Measurements from ENCODE around the gene RAB8B. TPM values are rescaled to one million over a fixed set of nuclear protein-coding genes. Genes with fewer than 3 reads are reported as not detected.
A peak's percentile ranks its signal among the peaks of the same experiment; 100 is the strongest.

Gene RAB8B
- total RNA-seq, 4 donors from 2014 or later = 36.0 to 55.4 (median 50.0) TPM

DNA sequence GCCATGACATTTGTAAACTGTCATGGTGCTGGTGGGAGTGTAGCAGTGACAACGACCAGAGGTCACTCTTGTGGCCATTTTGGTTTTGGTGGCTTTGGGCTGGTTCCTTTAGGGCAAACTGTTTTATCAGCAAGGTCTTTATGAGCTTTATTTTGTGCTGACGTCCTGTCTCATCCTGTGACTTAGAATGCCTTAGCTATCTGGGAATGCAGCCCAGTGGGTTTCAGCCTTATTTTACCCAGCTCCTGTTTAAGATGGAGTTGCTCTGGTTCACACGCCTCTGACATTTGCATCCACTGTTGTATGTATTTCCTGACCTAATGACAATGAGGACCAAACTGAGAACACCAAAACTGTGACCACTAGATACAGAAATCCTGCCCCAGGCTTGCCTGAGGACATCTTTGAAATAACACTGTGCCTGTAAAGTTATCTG, 37.6 kb downstream of the RAB8B start:
- TF ChIP-seq, protein P1, sequence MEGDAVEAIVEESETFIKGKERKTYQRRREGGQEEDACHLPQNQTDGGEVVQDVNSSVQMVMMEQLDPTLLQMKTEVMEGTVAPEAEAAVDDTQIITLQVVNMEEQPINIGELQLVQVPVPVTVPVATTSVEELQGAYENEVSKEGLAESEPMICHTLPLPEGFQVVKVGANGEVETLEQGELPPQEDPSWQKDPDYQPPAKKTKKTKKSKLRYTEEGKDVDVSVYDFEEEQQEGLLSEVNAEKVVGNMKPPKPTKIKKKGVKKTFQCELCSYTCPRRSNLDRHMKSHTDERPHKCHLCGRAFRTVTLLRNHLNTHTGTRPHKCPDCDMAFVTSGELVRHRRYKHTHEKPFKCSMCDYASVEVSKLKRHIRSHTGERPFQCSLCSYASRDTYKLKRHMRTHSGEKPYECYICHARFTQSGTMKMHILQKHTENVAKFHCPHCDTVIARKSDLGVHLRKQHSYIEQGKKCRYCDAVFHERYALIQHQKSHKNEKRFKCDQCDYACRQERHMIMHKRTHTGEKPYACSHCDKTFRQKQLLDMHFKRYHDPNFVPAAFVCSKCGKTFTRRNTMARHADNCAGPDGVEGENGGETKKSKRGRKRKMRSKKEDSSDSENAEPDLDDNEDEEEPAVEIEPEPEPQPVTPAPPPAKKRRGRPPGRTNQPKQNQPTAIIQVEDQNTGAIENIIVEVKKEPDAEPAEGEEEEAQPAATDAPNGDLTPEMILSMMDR (IDR thresholded peaks at IDR 0.05) = no peak
- no peak for ATAC-seq (ENCODE audit: low FRiP score)
- DNase-seq (ENCODE audit: low spot score) = no peak

DNA sequence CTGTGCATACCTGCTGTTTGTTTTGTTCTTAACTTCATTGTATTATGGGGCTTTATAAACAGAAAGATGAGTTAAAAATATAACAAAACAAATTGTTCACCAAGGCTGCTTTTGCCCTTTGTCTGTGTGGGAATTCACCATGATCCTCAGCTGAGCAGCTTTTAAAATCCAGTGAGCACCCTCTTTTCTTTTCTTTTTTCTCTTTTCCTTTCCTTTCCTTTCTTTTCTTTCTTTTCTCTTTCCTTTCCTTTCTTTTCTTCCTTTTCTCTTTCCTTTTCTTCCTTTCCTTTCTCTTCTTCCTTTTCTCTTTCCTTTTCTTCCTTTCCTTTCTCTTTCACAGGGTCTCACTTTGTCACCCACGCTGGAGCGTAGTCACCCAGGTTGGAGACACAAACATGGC, 38.3 kb downstream of the RAB8B start:
- DNase-seq (ENCODE audit: low spot score) = no peak
- ATAC-seq (ENCODE audit: low FRiP score) = no peak
- TF ChIP-seq, protein P1 (IDR thresholded peaks at IDR 0.05) = no peak

DNA sequence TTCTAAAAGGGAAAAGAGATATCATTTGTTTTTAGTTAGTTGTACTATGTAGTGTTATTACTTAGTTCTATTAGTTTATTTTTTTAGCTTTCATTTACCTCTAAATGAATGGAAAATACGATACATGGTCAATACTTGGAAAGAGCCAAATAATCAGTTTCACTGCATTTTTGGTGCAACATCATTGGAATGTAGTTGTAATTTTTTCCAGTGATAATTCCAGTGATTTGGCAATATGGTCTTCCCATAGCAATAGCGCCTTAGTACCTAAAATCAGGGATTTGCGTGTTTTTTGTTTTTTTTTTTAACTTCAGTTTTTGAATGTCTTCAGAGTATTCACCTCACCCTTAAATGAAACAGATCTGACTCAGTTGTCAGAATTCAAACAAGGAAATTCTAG, 41.8 kb downstream of the RAB8B start:
- TF ChIP-seq, protein P1 (IDR thresholded peaks at IDR 0.05) = no peak
- ATAC-seq (ENCODE audit: low FRiP score) (no peak), DNase-seq (ENCODE audit: low spot score) (no peak)

DNA sequence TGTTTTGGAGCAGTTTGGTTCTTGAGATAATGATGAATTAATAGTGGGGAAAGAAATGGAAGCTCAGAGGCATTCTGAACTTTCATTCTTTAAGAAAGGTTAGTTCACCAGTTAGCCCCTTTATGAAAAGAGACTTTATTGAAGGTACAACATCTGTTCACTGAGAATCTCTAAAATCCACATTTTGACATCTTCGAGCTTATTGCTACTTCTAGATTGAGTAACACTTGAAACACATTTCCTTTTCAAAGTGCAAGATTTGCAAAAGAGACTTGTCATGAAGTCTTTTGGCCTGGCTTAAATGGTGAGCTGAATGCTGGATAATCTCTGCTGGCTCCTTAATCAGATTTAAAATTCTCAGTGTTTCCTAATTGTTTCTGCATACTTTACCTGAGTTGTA, 42.3 kb downstream of the RAB8B start:
- DNase-seq (ENCODE audit: low spot score) (no peak), ATAC-seq (ENCODE audit: low FRiP score) (no peak)
- TF ChIP-seq, protein P1 (IDR thresholded peaks at IDR 0.05) = no peak

DNA sequence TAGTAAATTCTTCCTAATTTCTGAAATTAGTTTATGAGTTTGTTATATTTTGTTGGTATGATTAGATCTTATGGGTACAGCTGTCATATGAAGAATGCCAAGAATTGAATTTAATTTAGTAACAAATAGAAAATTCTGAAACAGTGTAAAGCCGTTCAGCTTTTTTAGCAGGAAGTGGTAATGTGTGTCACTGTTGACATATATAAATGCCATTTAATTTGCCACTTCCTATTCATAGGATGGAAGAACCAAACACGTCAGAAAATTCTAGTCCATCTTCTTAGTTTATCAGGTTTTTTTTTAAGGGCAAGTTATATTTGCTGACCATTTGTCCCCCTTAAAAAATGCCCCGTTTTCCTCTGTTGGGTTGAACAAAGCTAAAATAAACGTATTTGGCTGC, 43.0 kb downstream of the RAB8B start:
- DNase-seq (ENCODE audit: low spot score) = no peak
- TF ChIP-seq, protein P1 (IDR thresholded peaks at IDR 0.05) = no peak
- ATAC-seq (ENCODE audit: low FRiP score) = no peak

DNA sequence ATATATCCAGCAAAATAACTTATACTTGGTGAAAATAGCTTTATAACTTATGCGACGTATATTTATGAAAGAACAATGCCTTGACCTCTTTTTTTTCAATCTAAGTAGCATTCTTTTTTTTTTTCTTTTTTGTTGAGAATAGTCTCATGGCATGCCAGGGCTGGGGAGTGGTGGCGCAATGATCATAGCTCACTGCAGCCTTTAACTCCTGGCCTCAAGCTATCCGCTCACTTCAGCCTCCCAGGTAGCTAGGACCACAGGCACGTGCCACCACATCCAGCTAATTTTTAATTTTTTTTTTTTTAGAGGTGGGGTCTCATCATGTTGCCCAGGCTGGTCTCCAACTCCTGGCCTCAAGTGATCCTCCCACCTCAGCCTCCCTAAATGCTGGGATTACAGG, 43.5 kb downstream of the RAB8B start:
- TF ChIP-seq, protein P1 (IDR thresholded peaks at IDR 0.05) = no peak
- ATAC-seq (ENCODE audit: low FRiP score) = no peak
- DNase-seq (ENCODE audit: low spot score) = no peak

DNA sequence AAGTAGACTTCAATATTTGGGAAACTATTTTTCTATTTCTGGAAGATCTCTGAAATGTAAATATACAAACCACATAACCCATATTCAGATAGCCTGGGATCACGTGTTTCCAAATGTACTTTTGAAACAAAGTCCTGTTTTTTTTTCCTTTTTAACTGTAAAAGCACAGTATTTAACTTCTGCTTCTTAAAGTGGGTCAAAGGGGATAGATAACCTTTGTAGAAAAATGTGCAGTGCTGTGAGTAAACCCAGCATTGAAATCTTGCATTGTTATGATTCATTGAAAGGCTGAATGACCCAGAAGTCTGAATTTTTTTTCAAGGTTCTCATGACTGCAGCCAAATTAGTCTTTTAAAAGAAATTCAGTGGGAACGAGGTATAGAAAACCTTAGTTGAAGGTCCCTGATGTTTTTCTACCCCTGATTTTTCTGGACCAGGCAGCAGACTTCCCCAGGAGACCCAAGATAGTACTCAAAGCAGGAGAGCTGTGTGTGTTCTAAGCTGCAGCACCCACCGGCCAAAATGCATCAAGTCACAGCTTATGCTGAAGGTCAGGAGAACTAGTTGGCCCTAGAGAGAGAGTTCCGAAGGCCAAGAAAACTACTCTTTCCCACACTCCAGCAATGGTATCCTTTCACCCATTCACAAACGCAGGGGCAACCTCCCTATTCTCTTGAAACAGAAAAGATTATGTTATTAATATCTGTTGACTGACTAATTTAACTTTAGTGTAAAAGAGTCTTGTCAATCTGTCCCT, 44.4 kb downstream of the RAB8B start:
- ATAC-seq (ENCODE audit: low FRiP score) = peak; percentile 67
- TF ChIP-seq, protein P1 (IDR thresholded peaks at IDR 0.05) = no peak
- DNase-seq (ENCODE audit: low spot score) = no peak

Data from omental fat pad (tissue), 4 donors.